Transverse colon (tissue), 4 donors: ENCODE data around the gene SIGMAR1.

Experiments
- CTCF ChIP-seq, 5 experiments: fragments of 200-600 bp in 3 of 5; fragments of 450-650 bp in 2 of 5; sonication (generic) in 3 of 5; IDR thresholded peaks; 1 replicate in 2 of 5; 2 replicates in 3 of 5; pipeline ENCODE4 v1.5.1; 2016 to 2017; ENCODE audit warnings: antibody characterized with exemption in 5 of 5, inconsistent platforms in 3 of 5, mild to moderate bottlenecking in 2 of 5, moderate library complexity in 1 of 5
- EP300 ChIP-seq: sonication (generic); formaldehyde crosslinking; IDR thresholded peaks from one replicate; pipeline ENCODE4 v1.6.1; 2017; ENCODE audit warnings: antibody characterized with exemption, low read depth
- POLR2A ChIP-seq: fragments of 450-650 bp; IDR thresholded peaks from one replicate; pipeline ENCODE4 v1.6.1; 2016; ENCODE audit warnings: antibody characterized with exemption, mild to moderate bottlenecking, moderate library complexity
- POLR2AphosphoS5 ChIP-seq, 3 donors: sonication (generic); formaldehyde crosslinking; IDR thresholded peaks; one replicate each; pipeline ENCODE4 v1.6.1; 2016; ENCODE audit warnings: antibody characterized with exemption in 3 of 3

- no peak for TF ChIP-seq CTCF (IDR thresholded peaks at IDR 0.05)
- TF ChIP-seq POLR2AphosphoS5 (IDR thresholded peaks at IDR 0.05), result no peak
- no peak for TF ChIP-seq POLR2A
- no peak for TF ChIP-seq EP300
These were observed 9.6 kb downstream of the SIGMAR1 start for GRCh38 chr9:34627716-34628655.
